NCI-H1417 (cell line): ENCODE data around the gene MAPK8IP3.

Experiments used
- DNase-seq, 3 experiments: peaks; one replicate each; lab custom pipeline; 2025; lab: John Stamatoyannopoulos, UW

Gene MAPK8IP3

GRCh38 chr16:1705688-1706385 is at the start of gene MAPK8IP3:
MAPK8IP3 (plus strand) TSS chr16:1706195; CDS start chr16:1706340, 145 bp downstream.
- DNase-seq = peak; percentile 94 to 98 (median 95)

GRCh38 chr16:1656808-1657617 is 49.0 kb upstream of the MAPK8IP3 start:
- DNase-seq = no peak

- no peak for DNase-seq
These were observed 48.2 kb upstream of the MAPK8IP3 start for GRCh38 chr16:1657841-1658240.

GRCh38 chr16:1659031-1659430 is 47.0 kb upstream of the MAPK8IP3 start:
- DNase-seq = no peak

- DNase-seq = no peak
These were observed 44.2 kb upstream of the MAPK8IP3 start for GRCh38 chr16:1661826-1662225.

GRCh38 chr16:1662543-1662942 is 43.5 kb upstream of the MAPK8IP3 start:
- no peak for DNase-seq

GRCh38 chr16:1665829-1666228 is 40.2 kb upstream of the MAPK8IP3 start:
- no peak for DNase-seq

- no peak for DNase-seq
These were observed 39.7 kb upstream of the MAPK8IP3 start for GRCh38 chr16:1666316-1666715.

- DNase-seq = peak in 1 of 3 experiments; percentile 2
These were observed 38.7 kb upstream of the MAPK8IP3 start for GRCh38 chr16:1667271-1667670.

GRCh38 chr16:1667916-1668315 is 38.1 kb upstream of the MAPK8IP3 start:
- DNase-seq = no peak

GRCh38 chr16:1668612-1669319 is 37.2 kb upstream of the MAPK8IP3 start:
- DNase-seq = no peak

GRCh38 chr16:1669698-1670097 is 36.3 kb upstream of the MAPK8IP3 start:
- no peak for DNase-seq

GRCh38 chr16:1670371-1670770 is 35.6 kb upstream of the MAPK8IP3 start:
- DNase-seq = no peak

- no peak for DNase-seq
These were observed 35.1 kb upstream of the MAPK8IP3 start for GRCh38 chr16:1670866-1671265.

GRCh38 chr16:1673424-1674151 is 32.4 kb upstream of the MAPK8IP3 start:
- DNase-seq = no peak

- DNase-seq = no peak
These were observed 31.7 kb upstream of the MAPK8IP3 start for GRCh38 chr16:1674306-1674705.

- DNase-seq = no peak
These were observed 31.0 kb upstream of the MAPK8IP3 start for GRCh38 chr16:1674751-1675664.

GRCh38 chr16:1676661-1677060 is 29.3 kb upstream of the MAPK8IP3 start:
- DNase-seq = no peak

- DNase-seq = no peak
These were observed 28.7 kb upstream of the MAPK8IP3 start for GRCh38 chr16:1677339-1677738.

- peak; percentile 99 to 100 (median 99) for DNase-seq
These were observed 28.0 kb upstream of the MAPK8IP3 start, which contains the start of gene JPT2 for GRCh38 chr16:1677942-1678499. JPT2 (plus strand) TSS chr16:1678279; CDS start chr16:1678313, 34 bp downstream.
